ENCODE data around the gene IRGM.
"Not testable (repeated sequence)": the region's sequence is repeated elsewhere in the genome, so short reads cannot be mapped to it uniquely, and the experiment has no call there.

The IRGM gene, protein sequence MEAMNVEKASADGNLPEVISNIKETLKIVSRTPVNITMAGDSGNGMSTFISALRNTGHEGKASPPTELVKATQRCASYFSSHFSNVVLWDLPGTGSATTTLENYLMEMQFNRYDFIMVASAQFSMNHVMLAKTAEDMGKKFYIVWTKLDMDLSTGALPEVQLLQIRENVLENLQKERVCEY

DNA sequence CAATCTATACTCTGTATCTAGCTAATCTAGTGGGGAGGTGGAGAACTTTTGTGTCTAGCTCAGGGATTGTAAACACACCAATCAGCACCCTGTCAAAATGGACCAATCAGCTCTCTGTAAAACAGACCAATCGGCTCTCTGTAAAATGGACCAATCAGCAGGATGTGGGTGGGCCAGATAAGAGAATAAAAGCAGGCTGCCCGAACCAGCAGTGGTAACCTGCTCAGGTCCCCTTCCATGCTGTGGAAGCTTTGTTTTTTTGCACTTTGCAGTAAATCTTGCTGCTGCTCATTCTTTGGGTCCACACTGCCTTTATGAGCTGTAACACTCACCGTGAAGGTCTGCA lies at the start of gene IRGM:
Gene IRGM (plus strand): TSS at position 214 of the 346 bp plus-strand sequence. CDS start 1,603 bp downstream, outside the sequence.
- H3K9ac ChIP-seq (ENCODE audit: low read length in 5 of 5); H3K27me3 ChIP-seq (ENCODE audit: control insufficient read depth in 5 of 5, insufficient read depth in 4 of 5, low read length in 5 of 5); H3K36me3 ChIP-seq (ENCODE audit: control insufficient read depth in 5 of 5, insufficient read depth in 5 of 5, low read length in 5 of 5); H3K27ac ChIP-seq (ENCODE audit: low read depth, low read length); H3K4me1 ChIP-seq (ENCODE audit: control insufficient read depth in 5 of 5, insufficient read depth in 5 of 5, low read length in 5 of 5); H3K9me3 ChIP-seq (ENCODE audit: control insufficient read depth in 5 of 5, low read length in 5 of 5): not testable (repeated sequence)
- peak within 1 kb of the TSS in 1 of 5 donors; percentile 5 for H3K4me3 ChIP-seq (ENCODE audit: low read depth in 1 of 5, low read length in 5 of 5)

DNA sequence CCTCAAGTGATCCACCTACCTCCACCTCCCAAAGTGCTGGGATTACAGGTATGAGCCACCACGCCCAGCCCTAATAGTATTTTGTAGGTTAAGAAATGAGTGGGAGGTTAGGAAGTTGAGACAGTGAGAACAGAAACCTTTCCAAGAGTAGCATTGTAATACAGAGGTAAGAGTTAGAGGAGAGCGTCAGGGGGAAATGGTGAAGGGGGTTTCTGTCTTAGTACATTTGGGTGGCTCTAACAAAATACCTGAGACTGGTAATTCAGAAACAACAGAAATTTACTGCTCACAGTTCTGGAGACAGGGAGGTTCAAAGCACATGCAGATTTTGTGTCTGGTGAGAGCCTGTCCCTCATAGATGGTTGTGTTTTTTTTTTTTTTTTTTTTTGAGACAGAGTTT lies 48.9 kb upstream of the IRGM start:
- Histone ChIP-seq H3K9me3 (ENCODE audit: control insufficient read depth in 5 of 5, low read length in 5 of 5) (no peaks in the 10 kb centered on the region), H3K36me3 (ENCODE audit: control insufficient read depth in 5 of 5, insufficient read depth in 5 of 5, low read length in 5 of 5) (peaks cover 17 to 31% (median 27%) of the 10 kb centered on the region in 5 donors), H3K9ac (ENCODE audit: low read length in 5 of 5) (no peak overlapping the region), H3K4me3 (ENCODE audit: low read depth in 1 of 5, low read length in 5 of 5) (no peak overlapping the region), H3K27me3 (ENCODE audit: control insufficient read depth in 5 of 5, insufficient read depth in 4 of 5, low read length in 5 of 5) (no peaks in the 10 kb centered on the region), H3K27ac (ENCODE audit: low read depth, low read length) (no peak overlapping the region), H3K4me1 (ENCODE audit: control insufficient read depth in 5 of 5, insufficient read depth in 5 of 5, low read length in 5 of 5) (peaks cover 0 to 16% (median 11%) of the 10 kb centered on the region in 5 donors)

DNA sequence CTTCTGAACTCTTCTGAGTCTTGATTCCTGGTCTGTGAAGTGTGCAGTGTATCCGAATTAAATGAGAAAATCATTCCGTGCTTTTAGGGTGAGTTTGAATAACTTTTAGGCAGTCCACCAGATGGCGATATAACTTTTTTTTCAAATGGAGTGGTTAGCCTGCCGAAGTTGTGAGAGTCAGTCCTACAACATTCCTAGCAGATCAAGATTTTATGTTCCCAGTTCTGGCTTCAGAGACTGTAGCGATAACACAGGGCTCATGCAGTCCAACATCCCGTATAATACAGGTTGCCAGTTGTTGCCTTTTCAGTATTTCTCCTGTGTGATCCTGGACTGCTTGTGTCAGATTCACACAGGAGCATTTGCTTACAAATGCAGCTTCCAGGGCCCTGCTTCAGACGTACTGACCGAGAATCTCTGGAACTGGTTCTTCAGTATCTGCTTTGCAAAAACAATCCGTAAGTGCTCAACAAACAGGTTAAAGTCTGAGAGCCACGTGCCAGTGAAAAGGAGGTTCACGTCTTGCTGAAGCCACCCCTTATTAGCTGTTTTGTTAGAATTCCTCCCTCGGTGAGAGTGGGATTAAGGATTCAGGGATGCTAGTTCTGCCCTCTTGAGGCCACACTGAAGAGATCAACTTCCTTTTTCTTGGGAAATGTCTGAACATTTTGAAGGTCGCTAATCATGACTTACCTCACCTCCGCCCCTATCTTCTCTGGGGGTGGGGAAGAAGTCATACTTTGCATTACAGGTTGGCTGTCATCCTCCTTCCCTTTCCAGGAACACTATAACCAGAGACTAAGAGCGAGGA lies 45.0 kb upstream of the IRGM start:
- H3K36me3 ChIP-seq (ENCODE audit: control insufficient read depth in 5 of 5, insufficient read depth in 5 of 5, low read length in 5 of 5) = peaks cover 12 to 21% (median 17%) of the 10 kb centered on the region in 5 donors
- H3K4me3 ChIP-seq (ENCODE audit: low read depth in 1 of 5, low read length in 5 of 5) = peak overlapping the region; percentile 48 to 76 (median 62)
- H3K9ac ChIP-seq (ENCODE audit: low read length in 5 of 5) = peak overlapping the region; percentile 1 to 64 (median 45)
- H3K27ac ChIP-seq (ENCODE audit: low read depth, low read length) = peak overlapping the region; percentile 52
- H3K9me3 ChIP-seq (ENCODE audit: control insufficient read depth in 5 of 5, low read length in 5 of 5) = no peaks in the 10 kb centered on the region
- H3K4me1 ChIP-seq (ENCODE audit: control insufficient read depth in 5 of 5, insufficient read depth in 5 of 5, low read length in 5 of 5) = peaks cover 0 to 12% (median 11%) of the 10 kb centered on the region in 5 donors
- no peaks in the 10 kb centered on the region for H3K27me3 ChIP-seq (ENCODE audit: control insufficient read depth in 5 of 5, insufficient read depth in 4 of 5, low read length in 5 of 5)

DNA sequence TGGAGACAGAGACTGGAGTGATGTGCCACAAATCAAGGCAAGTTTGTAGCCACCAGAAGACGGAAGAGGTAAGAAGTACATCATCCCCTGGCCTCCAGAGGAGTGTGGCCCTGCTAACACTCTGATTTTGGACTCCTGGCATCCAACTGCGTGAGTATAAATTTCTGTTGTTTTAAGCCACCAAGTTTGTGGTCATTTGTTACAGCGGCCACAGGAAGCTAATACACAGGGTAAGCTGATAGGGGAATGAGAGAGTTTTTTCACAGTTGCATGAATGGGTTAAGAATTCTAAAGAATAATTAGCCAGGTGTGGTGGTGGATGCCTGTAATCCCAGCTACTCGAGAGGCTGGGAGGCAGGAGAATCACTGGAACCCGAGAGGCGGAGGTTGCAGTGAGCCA lies 41.9 kb upstream of the IRGM start:
- Histone ChIP-seq H3K4me3 (ENCODE audit: low read depth in 1 of 5, low read length in 5 of 5) (no peak overlapping the region), H3K9me3 (ENCODE audit: control insufficient read depth in 5 of 5, low read length in 5 of 5) (no peaks in the 10 kb centered on the region), H3K27me3 (ENCODE audit: control insufficient read depth in 5 of 5, insufficient read depth in 4 of 5, low read length in 5 of 5) (no peaks in the 10 kb centered on the region), H3K4me1 (ENCODE audit: control insufficient read depth in 5 of 5, insufficient read depth in 5 of 5, low read length in 5 of 5) (peaks cover 0 to 12% (median 11%) of the 10 kb centered on the region in 5 donors), H3K9ac (ENCODE audit: low read length in 5 of 5) (no peak overlapping the region), H3K36me3 (ENCODE audit: control insufficient read depth in 5 of 5, insufficient read depth in 5 of 5, low read length in 5 of 5) (peaks cover 0 to 4% (median 0%) of the 10 kb centered on the region in 5 donors), H3K27ac (ENCODE audit: low read depth, low read length) (no peak overlapping the region)

DNA sequence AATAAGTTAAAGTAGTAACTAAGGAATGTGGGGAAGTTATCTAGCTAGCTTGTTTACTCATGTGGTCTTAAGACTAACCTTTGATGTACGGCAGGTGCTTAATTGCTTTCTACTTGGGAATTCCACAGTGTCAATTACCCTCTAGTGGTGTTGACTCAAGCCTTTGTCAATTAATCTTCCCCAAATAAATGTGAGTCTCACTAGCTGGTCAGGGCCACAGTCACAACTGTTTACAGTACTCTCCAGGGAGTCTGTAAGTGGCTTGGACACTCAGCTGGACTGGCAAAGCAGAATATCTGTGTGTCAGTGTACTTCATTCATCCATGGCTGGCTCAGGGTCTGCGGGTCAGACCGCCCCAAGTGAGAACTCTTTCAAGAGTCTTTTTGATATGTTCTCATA lies 37.0 kb upstream of the IRGM start:
- Histone ChIP-seq H3K9ac (ENCODE audit: low read length in 5 of 5) (no peak overlapping the region), H3K4me1 (ENCODE audit: control insufficient read depth in 5 of 5, insufficient read depth in 5 of 5, low read length in 5 of 5) (no peaks in the 10 kb centered on the region), H3K9me3 (ENCODE audit: control insufficient read depth in 5 of 5, low read length in 5 of 5) (no peaks in the 10 kb centered on the region), H3K27me3 (ENCODE audit: control insufficient read depth in 5 of 5, insufficient read depth in 4 of 5, low read length in 5 of 5) (no peaks in the 10 kb centered on the region), H3K4me3 (ENCODE audit: low read depth in 1 of 5, low read length in 5 of 5) (no peak overlapping the region), H3K27ac (ENCODE audit: low read depth, low read length) (no peak overlapping the region), H3K36me3 (ENCODE audit: control insufficient read depth in 5 of 5, insufficient read depth in 5 of 5, low read length in 5 of 5) (peaks cover 0 to 1% (median 0%) of the 10 kb centered on the region in 5 donors)

DNA sequence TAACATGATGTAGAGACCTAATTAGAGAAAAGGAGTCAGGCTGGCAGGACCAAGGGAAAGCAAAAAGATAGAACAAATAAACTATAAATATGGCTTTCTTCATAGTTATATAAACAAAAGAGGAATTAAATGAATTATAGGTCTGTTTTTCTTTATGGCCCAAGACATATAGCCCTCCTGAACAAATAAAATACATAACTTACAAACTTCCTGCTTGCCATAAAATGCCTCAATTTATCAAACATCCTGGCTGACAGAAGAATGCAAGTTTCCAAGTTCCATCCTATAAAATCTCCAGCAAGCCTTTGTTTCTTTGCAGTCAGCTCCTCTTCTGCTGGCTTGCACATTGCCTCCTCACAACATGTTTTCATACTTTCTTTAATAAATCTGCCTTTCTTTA lies 31.3 kb upstream of the IRGM start:
- Histone ChIP-seq H3K9ac (ENCODE audit: low read length in 5 of 5) (no peak overlapping the region), H3K9me3 (ENCODE audit: control insufficient read depth in 5 of 5, low read length in 5 of 5) (peaks cover 0 to 8% (median 2%) of the 10 kb centered on the region in 5 donors), H3K4me3 (ENCODE audit: low read depth in 1 of 5, low read length in 5 of 5) (no peak overlapping the region), H3K4me1 (ENCODE audit: control insufficient read depth in 5 of 5, insufficient read depth in 5 of 5, low read length in 5 of 5) (no peaks in the 10 kb centered on the region), H3K36me3 (ENCODE audit: control insufficient read depth in 5 of 5, insufficient read depth in 5 of 5, low read length in 5 of 5) (no peaks in the 10 kb centered on the region), H3K27ac (ENCODE audit: low read depth, low read length) (no peak overlapping the region), H3K27me3 (ENCODE audit: control insufficient read depth in 5 of 5, insufficient read depth in 4 of 5, low read length in 5 of 5) (no peaks in the 10 kb centered on the region)

DNA sequence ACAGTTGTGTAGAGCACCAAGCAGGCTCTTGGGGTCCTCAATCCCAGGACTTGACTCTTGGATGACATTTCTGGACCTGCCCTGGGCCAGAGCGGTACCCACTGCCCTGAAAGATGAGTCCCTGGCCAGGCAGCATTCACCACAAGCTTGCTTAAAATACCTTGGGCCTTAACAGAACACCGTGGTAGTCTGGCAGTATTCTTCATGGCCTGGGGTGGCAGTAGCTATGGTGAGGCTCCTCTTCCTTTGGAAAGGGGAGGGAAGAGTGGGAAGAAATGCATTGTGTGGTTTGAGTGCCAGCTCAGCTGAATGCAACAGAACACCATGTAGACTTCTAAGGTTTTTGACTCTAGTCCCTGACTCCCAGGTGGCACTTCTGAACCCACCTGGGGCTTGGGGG lies 29.4 kb upstream of the IRGM start:
- Histone ChIP-seq H3K9me3 (ENCODE audit: control insufficient read depth in 5 of 5, low read length in 5 of 5) (peaks cover 0 to 8% (median 2%) of the 10 kb centered on the region in 5 donors), H3K4me1 (ENCODE audit: control insufficient read depth in 5 of 5, insufficient read depth in 5 of 5, low read length in 5 of 5) (no peaks in the 10 kb centered on the region), H3K27me3 (ENCODE audit: control insufficient read depth in 5 of 5, insufficient read depth in 4 of 5, low read length in 5 of 5) (no peaks in the 10 kb centered on the region), H3K4me3 (ENCODE audit: low read depth in 1 of 5, low read length in 5 of 5) (no peak overlapping the region), H3K36me3 (ENCODE audit: control insufficient read depth in 5 of 5, insufficient read depth in 5 of 5, low read length in 5 of 5) (no peaks in the 10 kb centered on the region), H3K27ac (ENCODE audit: low read depth, low read length) (no peak overlapping the region), H3K9ac (ENCODE audit: low read length in 5 of 5) (no peak overlapping the region)

DNA sequence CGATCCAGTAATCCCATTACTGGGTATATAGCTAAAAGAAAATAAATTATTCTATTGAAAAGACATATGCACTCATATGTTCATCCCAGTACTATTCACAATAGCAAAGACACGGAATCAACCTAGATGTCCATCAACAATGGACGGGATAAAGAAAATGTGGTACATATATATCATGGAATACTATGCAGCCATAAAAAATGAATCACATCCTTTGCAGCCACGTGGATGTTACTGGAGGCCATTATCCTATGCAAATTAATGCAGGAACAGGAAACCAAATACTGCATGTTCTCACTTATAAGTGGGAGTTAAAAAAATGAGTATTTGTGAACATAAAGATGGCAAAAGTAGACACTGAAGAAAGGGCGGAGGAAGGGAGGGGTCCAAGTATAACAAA lies 16.6 kb upstream of the IRGM start:
- Histone ChIP-seq H3K4me3 (ENCODE audit: low read depth in 1 of 5, low read length in 5 of 5) (no peak overlapping the region), H3K36me3 (ENCODE audit: control insufficient read depth in 5 of 5, insufficient read depth in 5 of 5, low read length in 5 of 5) (no peaks in the 10 kb centered on the region), H3K9me3 (ENCODE audit: control insufficient read depth in 5 of 5, low read length in 5 of 5) (peaks cover 3 to 20% (median 10%) of the 10 kb centered on the region in 5 donors), H3K27ac (ENCODE audit: low read depth, low read length) (no peak overlapping the region), H3K4me1 (ENCODE audit: control insufficient read depth in 5 of 5, insufficient read depth in 5 of 5, low read length in 5 of 5) (peaks cover 0 to 2% (median 0%) of the 10 kb centered on the region in 5 donors), H3K9ac (ENCODE audit: low read length in 5 of 5) (no peak overlapping the region), H3K27me3 (ENCODE audit: control insufficient read depth in 5 of 5, insufficient read depth in 4 of 5, low read length in 5 of 5) (no peaks in the 10 kb centered on the region)

DNA sequence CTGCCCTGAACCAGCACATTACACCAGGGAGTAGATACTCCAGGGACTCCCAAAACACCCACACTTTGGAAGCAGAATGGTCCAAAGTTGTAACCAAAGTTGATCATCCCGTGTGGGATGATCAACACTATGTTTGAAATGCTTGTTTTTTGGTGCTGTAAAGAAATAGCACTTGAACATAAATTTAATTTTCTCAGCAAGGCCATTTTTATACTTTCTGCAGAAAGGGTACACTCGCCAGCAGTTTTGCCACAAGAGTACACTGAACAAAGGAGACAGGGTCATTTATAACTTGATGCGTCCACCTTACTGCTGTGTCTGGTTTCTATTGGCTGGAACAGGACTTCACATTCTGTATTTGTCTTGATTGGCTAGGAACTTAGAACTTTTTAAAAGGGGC lies 14.5 kb upstream of the IRGM start:
- not testable (repeated sequence) for H3K27me3 ChIP-seq (ENCODE audit: control insufficient read depth in 5 of 5, insufficient read depth in 4 of 5, low read length in 5 of 5); H3K4me1 ChIP-seq (ENCODE audit: control insufficient read depth in 5 of 5, insufficient read depth in 5 of 5, low read length in 5 of 5); H3K9ac ChIP-seq (ENCODE audit: low read length in 5 of 5); H3K27ac ChIP-seq (ENCODE audit: low read depth, low read length); H3K36me3 ChIP-seq (ENCODE audit: control insufficient read depth in 5 of 5, insufficient read depth in 5 of 5, low read length in 5 of 5)
- H3K9me3 ChIP-seq (ENCODE audit: control insufficient read depth in 5 of 5, low read length in 5 of 5) = peaks cover 3 to 20% (median 10%) of the 10 kb centered on the region in 5 donors
- H3K4me3 ChIP-seq (ENCODE audit: low read depth in 1 of 5, low read length in 5 of 5) = peak overlapping the region in 1 of 5 donors; percentile 15

DNA sequence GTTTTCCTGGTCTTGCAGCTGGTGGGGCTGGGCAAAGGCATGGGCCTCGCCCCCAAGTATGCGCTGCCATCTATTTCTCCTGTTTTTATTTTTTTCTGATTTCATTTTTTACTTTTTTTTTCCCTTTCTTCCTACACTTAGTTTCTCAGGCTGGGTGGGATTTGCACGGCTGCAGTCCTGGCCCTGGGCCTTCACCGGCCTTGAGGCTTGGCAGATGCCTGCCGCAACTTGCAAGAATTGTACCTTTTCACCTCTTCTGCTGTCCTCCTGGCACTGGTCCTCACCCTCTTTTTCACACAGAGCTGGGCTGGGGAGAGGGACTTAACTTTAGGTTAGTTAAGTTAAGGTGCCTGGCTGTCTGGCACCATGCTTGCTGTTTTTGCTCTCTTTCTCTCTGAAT lies 10.3 kb upstream of the IRGM start:
- Histone ChIP-seq H3K4me1 (ENCODE audit: control insufficient read depth in 5 of 5, insufficient read depth in 5 of 5, low read length in 5 of 5) (no peaks in the 10 kb centered on the region), H3K9me3 (ENCODE audit: control insufficient read depth in 5 of 5, low read length in 5 of 5) (peaks cover 0 to 11% (median 6%) of the 10 kb centered on the region in 5 donors), H3K27ac (ENCODE audit: low read depth, low read length) (no peak overlapping the region), H3K4me3 (ENCODE audit: low read depth in 1 of 5, low read length in 5 of 5) (no peak overlapping the region), H3K36me3 (ENCODE audit: control insufficient read depth in 5 of 5, insufficient read depth in 5 of 5, low read length in 5 of 5) (no peaks in the 10 kb centered on the region), H3K9ac (ENCODE audit: low read length in 5 of 5) (no peak overlapping the region), H3K27me3 (ENCODE audit: control insufficient read depth in 5 of 5, insufficient read depth in 4 of 5, low read length in 5 of 5) (no peaks in the 10 kb centered on the region)

Data from subcutaneous abdominal adipose tissue (tissue), 5 donors.